AG20443 (cell line): Measurements from ENCODE around the gene SPATA24.
"Not testable (repeated sequence)": the region's sequence is repeated elsewhere in the genome, so short reads cannot be mapped to it uniquely, and the experiment has no call there.

Experiments used
- DNase-seq: peaks from one replicate; pipeline ENCODE4 v3.0.0; 2012; ENCODE audit warnings: low spot score, mixed read lengths

The SPATA24 gene, protein sequence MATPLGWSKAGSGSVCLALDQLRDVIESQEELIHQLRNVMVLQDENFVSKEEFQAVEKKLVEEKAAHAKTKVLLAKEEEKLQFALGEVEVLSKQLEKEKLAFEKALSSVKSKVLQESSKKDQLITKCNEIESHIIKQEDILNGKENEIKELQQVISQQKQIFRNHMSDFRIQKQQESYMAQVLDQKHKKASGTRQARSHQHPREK

DNA sequence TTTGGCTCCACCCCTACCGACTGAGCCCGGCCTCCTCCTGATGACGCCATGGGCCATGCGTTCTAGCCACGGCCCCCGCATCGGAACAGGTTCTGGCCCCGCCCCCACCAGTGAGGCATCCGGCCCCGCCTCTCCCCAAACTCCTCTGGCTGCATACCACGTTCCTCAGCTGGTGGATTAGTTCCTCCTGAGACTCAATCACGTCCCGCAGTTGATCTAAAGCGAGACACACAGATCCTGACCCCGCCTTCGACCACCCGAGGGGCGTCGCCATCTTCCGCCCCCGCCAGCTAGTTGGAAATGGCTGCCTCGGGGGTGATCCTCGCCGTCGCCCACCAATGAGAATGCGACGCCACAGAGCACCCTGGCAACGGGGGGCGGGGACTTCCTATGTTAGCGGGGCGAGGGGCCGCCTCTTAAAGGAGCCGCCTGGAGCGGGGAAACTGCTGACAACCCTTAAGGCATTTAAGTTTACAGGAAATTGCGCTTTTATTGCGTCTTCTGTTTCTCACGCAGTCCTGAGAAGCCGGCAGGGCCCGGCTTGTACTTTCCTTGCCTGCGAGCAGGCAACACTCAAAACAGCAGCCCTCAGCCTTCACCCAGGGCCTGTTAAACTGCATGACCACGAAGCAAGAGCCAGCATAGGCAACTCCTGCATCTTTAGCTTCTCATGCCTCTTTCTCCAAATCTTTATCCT, at the start of gene SPATA24:
Gene SPATA24 (minus strand): TSS at position 303 of the 697 bp plus-strand sequence. CDS start 29 bp downstream, at position 274.
- DNase-seq: peak; percentile 98

DNA sequence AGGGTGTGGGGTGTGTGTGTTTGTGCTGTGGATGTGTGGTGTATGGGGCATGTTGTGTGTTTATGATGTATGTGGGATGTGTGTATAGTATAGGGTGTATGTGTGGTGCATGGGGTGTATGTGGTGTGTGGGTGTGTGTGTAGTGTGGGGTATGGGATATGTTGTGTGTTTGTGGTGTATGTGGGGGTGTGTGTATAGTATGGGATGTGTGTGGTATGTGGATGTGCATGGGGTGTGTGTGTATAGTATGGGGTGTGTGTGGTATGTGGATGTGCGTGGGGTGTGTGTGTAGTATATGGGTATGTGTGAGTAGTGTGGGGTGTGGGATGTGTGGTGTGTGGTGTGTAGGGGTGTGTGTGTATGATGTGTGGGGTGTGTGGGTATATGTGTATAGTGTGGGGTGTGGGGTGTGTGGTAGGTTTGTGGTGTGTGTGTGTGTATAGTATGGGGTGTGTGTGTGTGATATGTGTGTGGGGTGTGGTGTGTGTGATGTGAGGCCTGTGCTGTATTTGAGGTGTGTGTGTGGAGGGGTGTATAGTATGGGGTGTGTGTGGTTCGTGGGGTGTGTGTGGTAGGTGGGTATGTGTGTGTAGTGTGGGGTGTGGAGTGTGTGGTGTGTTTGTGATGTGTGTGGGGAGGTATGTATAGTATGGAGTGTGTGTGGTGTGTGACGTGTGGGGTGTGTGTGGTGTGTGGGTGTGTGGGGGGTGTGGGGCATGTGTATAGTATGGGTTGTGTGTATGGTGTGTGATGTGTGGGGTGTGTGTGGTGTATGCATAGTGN, 48.2 kb upstream of the SPATA24 start:
- DNase-seq: no peak

DNA sequence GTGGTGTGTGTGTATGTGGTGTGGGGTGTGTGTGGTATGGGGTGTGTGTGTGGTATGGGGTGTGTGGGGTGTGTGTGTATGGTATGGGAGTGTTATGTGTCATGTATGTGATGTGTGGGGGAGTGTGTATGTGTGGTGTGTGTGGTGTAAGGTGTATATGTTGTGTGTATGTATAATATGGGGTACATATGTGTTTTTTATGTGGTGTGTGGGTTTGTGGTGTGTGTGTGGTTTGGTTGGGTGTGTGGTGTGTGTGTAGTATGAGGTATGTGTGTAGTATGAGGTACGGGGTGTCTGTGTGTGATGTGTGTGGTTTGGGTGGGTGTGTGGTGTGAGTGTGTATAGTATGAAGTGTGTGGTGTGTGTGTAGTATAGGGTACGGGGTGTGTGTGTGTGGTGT, 47.3 kb upstream of the SPATA24 start:
- DNase-seq: no peak

DNA sequence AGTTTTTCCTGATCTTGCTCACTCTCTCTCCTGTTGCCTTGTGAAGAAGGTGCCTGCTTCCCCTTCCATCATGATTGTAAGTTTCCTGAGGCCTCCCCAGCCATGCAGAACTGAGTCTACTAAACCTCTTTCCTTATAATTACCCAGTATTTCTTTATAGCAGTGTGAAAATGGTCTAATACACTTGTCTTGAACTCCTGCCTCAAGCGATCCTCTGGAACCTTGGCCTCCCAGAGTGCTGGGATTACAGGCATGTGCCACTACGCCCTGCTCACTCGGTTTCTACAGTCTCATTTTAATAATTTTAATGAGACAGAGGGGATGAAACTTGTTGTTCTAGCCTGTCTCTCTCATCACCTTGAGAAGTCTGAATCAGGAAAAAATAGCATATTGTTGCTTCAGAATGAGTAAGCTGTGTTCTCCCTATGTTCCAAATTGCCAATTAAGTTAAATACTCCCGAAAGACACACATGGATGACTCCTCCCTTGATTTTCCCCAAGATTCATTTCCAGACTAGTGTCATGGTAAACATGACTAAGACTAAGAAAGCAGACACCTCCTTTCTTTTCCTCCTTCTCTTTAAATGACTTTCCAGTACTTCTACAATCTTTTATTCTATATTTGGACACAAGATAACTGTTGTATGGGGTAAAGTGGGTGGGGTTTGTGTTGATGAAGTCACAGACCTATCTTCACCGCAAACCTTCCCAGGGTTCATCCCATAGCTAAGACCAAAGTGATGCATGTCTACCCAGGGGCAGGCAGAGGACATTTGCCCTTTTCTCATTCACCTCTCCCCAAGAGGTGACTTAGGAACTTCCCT, 43.3 kb upstream of the SPATA24 start:
- no peak for DNase-seq

DNA sequence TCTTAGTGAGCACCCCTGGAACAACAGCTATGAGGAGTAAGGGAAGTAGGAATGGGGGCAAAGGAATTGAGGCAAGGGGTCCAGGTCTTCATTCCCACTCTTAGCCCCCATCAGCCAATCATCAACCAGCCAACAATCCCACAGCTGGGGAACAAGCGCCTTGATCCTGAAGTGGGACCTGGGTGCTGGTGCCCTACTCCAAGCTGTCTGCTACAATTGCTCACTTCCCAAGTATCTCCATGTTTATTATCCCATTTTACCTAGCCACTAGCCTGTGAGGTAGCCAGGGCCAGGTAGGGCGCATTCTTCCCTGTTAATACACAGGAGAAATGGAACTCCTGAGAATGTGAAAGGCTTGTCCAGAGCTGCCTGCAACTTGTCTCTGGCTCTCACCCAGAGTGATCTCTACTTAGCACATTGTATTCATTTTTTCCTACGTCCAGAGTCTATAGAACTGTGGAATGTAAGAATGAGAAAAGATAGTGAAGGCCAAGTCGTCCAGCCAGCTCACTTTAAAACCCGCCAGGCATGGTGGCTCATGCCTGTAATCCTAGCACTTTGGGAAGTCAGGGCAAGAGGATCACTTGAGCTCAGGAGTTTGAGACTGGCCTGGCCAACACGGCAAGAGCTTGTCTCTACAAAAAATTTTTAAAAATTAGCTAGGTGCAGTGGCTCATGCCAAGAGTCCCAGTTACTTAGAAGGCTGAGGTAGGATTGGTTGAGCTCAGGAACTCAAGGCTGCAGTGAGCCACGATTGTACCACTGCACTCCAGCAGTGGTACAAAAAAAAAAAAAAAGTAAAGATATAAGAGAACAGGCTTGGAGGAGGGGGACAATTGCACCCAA, 41.7 kb upstream of the SPATA24 start:
- DNase-seq: no peak

DNA sequence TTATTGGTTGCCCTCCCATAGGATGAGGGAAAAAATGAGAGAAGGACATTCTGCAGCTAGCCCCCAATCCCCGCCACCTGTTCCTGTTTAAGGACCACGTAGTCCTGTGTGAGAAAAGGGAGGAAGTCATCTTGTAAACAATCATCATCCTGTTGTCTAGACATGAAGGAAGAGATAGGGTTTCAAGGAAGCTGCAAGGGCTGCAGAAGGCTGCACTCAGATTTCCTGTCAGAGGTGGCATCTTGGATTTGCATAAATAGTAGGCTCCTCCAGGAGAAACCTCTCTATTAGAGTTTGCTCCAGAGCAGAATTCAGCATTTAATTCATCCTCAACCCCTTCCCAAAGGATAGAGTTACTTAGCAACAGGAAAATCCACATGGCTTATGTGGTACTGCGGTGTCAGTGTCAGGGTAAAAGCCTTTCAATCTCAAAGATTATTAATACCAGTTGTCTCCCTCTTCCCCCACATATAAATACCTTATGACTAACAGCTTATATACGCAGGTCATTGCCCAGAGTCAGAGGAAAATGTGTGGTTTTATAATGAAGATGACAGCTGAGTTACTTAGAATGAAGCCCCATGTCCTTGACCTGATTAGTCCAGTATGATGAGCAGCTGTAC, 40.1 kb upstream of the SPATA24 start:
- peak; percentile 59 for DNase-seq

DNA sequence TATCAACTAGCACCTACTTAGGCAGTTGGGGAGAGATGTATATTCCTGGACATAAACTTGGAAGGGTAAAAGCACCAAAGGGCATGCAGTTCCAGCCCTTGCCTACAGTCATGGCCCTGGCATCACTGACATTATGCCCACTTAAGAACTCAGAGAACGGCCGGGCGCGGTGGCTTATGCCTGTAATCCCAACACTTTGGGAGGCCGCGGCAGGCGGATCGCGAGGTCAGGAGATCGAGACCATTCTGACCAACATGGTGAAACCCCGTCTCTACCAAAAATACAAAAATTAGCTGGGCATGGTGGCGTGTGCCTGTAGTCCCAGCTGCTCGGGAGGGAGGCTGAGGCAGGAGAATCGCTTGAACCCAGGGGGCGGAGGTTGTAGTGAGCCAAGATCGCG, 36.5 kb upstream of the SPATA24 start:
- not testable (repeated sequence) for DNase-seq

DNA sequence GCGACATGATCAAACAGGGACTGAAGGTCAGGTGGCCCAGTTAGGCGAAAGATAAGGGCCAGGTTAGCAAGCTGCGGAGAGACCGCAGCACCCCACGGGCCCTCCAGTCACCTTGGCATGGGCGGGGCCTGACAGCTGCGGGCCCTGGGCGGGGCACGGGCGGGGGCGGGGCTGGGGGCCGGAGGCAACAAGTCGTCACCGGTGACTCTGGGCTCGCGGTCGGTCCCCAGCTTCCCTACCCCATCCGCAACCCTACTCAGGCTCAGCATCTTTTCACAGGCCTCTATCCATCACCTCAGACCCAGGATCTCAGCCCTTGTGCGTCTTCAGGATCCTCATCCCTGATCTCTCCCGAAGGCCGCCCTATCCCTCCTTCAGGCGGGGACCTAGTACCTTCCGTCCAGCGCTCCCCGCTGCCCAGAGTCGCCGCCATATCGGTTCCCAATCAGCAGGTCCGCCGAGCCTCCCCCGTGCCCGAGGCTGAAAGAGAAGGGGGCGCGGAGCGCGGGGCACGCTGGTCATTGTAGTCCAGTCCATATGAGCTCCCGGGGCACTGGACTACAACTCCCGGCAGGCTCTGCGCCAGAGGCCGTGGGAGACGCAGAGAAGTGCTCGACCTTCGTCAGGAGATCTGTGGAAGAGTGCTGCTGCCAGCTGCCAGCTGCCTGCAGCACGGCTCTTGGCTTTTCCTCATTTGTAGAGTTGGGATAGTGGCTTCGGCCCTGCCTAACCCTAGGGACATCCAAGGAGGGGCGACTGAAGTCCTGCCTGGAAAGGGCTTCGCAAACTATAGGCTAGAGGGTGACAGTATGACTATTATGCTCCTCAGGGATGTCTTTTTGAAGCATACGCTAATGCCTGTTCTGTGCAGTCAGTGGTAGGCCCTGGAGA, 35.4 kb upstream of the SPATA24 start, which contains the start of gene DNAJC18:
Gene DNAJC18 (minus strand): TSS at position 513 of the 891 bp plus-strand sequence. CDS start 80 bp downstream, at position 433.
- peak; percentile 97 for DNase-seq

DNA sequence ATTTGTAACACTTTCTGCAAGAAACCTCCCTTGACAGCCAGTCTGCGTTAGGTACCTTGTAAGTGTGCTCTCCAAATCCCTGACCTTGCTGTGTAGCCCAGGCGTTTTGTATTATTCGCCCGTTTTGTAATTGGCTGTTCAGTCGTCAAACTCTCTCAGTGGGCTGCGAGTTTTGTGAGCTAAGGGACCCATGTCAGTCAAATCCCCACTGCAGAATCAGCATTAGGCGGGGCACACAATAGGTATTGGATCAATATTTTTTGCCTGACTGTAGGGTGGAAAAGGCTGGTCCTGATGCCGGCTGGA, 34.8 kb upstream of the SPATA24 start:
- no peak for DNase-seq

DNA sequence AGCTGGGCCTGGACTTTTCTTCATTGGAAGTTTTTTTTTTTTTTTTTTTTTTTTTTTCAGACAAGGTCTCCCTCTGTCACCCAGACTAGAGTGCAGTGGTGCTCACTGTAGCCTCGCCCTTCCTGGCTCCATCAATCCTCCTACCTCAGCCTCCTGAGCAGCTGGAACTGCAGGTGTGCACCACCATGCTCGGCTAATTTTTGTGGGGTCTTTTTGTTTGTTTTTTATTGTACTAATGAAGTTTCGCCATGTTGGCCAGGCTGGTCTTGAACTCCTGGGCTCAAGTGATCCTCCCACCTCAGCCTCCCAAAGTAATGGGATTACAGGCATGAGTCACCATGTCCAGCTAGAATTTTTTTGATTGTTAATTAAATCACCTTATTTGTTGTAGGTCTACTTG, 31.8 kb upstream of the SPATA24 start:
- no peak for DNase-seq

DNA sequence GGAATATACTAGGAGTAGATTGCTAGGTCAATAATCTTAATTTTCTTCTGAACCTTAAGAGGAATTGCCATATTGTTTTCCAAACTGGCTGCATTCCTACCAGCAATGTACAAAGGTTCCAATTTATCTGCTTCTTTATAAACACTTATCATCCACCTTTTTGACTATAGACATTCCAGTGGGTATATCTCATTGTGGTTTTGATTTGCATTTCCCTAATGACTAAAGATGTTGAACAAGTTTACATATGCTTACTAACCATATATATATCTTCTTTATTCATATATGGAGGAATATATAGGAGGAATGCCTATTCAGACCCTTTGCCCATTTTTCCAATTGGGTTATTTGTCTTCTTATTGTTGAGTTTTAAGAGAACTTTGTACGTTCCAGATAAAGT, 27.8 kb upstream of the SPATA24 start:
- DNase-seq: no peak

DNA sequence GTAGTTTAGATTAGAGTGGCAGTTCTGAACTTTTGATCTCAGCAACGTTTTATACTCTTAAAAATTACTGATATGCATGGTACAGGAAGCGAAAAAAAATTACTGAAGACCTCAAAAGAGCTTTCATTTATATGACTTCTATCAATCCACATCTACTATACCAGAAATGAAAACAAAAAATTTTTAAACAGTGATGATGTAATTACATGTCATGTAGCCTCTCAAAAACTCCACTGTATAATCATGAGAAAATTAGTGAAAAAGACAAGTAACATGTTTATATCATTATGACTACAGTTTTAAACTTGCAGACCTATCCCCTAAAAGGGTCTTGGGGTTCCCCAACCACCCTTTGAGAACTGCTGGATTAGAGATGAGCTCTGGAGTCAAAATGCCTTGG, 26.1 kb upstream of the SPATA24 start:
- DNase-seq: no peak

DNA sequence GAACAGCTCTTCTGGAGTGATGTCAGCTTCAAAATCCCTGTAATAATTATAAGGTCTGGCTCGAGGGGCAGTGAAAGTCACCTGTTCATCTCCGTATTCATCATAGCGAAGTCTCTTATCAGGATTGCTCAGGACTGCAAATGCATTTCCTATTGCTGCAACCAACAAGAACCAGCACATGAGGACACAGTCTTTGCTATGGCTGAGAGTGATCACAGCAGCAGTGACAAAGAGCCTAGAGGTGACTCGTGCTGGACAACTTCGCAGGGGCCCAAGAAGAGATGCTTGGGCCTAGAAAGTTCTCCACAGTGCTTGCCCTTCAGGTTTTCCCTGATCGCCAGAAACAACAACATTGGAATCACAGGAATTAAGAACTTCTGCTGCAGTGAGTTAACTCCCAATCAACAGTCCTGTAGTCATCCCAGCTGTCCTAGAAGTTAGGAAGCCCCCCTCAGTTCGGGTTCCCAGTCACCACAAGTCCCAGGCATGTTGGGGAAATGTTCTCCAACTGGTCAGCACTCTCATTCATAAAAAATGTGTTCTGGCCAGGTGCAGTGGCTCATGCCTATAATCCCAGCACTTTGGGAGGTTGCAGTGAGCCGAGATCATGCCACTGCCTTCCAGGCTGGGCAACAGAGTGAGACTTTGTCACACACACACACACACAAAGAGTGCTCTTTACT, 22.5 kb upstream of the SPATA24 start:
- peak; percentile 54 for DNase-seq

DNA sequence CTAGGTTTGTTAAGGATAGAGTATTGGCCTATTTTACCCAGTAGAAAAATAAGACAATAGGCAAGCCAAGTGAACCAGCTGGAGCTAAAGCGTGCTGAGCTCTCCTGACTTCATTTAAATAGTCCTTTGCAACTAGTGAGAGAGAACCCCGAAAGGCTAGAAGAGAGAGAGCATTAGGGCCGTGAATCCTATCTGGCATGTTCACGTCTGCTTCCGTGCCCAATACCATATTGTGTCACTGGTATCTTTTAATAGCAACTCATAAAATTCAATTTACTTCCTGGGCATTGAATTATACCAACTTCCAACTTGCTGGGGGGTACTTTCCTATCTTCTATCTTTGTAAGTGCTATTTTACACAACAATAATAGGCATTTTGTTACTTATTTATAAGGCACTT, 21.6 kb upstream of the SPATA24 start:
- DNase-seq: no peak

DNA sequence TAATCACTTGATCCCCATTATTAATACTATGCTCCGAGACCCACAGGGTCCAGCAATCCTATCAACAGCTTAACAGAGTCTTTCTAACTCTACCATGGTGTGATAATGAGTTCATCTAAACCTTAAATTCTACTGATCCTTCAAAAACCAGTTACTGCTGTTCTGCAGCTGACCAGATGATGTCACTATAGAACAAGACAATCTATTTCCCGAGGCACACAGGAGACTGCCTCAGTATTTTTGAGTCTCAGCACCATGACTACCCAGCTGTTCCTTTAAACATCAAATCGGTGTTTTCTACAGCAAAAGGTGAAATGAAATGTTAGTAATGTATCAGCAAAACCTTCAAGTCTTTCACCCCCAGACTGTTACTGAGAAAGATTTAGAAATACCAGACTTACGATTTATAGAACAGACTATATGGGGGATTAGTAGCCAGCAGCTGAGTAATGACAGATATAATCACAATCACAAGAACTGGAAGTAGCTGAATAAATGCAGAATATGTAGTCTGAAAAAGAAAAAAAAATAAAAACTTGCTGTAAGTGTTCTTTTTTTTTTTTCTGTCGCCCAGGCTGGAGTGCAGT, 18.5 kb upstream of the SPATA24 start:
- DNase-seq: peak; percentile 85

DNA sequence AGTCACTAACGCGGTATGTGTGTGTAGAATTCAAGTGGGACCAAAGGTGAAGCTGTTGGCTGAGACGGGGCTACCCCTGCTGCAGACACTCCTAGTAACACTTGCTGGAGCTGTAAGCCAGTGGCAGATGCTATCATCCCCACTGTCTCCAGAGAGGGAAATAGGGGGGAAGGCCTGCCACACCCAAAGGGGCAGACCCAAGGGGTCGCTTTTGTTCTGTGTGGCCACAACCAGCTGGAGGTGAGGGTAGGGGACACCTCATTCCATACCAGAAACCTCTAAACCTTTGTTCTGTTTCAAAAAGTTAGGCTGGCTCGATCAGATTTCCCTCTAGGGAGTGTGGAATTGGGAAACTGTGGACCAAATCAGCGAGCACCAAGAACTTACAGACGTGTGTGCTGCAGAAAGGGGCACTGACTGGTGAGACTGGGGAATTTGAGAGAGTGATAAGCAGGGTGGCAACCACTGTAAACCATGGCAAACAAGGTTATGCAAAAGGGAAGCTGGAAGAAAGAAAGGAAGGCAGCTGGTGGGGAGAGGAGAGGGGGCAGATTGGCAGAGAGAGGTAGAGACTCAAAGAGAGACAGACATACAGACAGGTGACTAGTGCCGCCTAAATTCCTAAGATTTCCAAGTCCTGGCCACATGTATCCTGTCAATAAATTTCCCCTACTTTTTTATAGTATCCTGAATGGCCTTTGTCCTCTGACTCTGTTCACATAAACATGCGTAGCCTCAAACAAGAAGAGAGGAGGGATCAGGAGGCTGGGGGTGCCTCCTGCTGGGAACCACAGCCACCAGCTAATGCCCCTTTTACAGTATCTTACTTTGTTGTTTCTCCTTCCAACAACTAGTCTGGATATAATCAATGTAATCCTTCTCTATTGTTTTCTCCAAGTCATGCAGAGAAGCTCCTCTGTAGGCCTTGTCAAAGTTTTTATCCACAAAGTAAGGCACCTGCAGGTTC, 15.6 kb upstream of the SPATA24 start:
- DNase-seq: no peak

DNA sequence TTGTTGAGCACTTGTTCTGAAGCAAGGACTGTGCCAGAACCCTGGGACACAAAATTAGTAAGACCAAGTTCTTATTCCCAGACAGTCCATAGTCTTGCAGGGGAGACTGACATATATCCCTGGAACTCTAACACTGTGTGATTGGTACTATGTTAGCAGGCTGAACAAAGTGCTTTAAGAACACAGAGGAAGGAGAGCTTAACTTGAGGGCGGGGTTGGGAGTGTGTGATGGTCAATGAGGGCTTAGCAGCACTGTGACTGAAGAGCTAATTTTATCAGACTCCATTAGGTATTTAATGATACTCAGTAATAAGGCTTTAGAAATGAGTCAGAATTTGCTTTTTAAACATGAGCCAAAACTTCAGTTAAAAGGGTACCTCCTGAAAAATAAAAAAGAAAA, 14.9 kb upstream of the SPATA24 start:
- no peak for DNase-seq

DNA sequence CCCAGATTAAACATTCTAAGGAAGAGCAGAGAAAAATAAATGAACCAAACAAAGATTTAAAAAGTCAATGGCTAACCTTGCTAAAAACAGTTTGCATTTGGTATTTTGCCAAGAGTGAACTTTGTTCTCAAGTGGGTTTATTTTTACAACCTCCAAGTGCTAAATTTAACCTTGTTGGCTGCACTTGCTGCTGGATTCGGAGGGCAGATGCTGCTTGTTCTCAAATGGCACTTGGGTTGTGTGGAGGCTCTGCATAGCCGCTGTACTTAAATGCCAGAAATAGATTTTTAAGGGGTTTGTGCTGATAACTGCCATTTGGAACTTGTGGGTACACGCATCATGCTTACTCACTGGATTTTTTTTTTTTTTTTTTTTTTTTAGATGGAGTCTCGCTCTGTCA, 13.3 kb upstream of the SPATA24 start:
- no peak for DNase-seq
